HepG2 (cell line): ENCODE measurements around the gene PLCD4. TPM values are rescaled to one million over a fixed set of nuclear protein-coding genes. Genes with fewer than 3 reads are reported as not detected.

Experiments
- ARNT2 ChIP-seq: sonication (generic); formaldehyde crosslinking; IDR thresholded peaks from 2 replicates; pipeline ENCODE4 v1.8.0; 2022; ENCODE audit warnings: mild to moderate bottlenecking, low read depth, missing genetic modification reagents, moderate library complexity
- DNMT1 ChIP-seq: sonication (generic); formaldehyde crosslinking; IDR thresholded peaks from 2 replicates; pipeline ENCODE4 v1.5.1; 2020; ENCODE audit warnings: mild to moderate bottlenecking, missing genetic modification reagents
- HES4 ChIP-seq: sonication (generic); formaldehyde crosslinking; IDR thresholded peaks from 2 replicates; pipeline ENCODE4 v1.9.0; 2021; ENCODE audit warnings: mild to moderate bottlenecking, missing genetic modification reagents, borderline replicate concordance
- HOXA5 ChIP-seq: sonication (generic); formaldehyde crosslinking; IDR thresholded peaks from 2 replicates; pipeline ENCODE4 v1.4.0; 2020; ENCODE audit warnings: missing genetic modification reagents
- JUN ChIP-seq: sonication (generic); formaldehyde crosslinking; IDR thresholded peaks from 2 replicates; pipeline ENCODE4 v1.4.0; 2020; ENCODE audit warnings: mild to moderate bottlenecking, missing genetic modification reagents
- KDM3A ChIP-seq: IDR thresholded peaks from 2 replicates; pipeline ENCODE4 v1.6.1; 2018; ENCODE audit warnings: low read depth, missing compliant biosample characterization
- SCMH1 ChIP-seq: sonication (generic); formaldehyde crosslinking; IDR thresholded peaks from 2 replicates; pipeline ENCODE4 v1.9.0; 2021; ENCODE audit warnings: missing genetic modification reagents, mild to moderate bottlenecking, borderline replicate concordance
- TCF12 ChIP-seq, 2 experiments: fragments of 450-650 bp in 1 of 2; sonication (generic) in 1 of 2; formaldehyde crosslinking in 1 of 2; IDR thresholded peaks; 2 replicates each; pipeline versions ENCODE4 v1.6.1 to v1.8.0; 2017 to 2022; ENCODE audit warnings: antibody characterized with exemption in 1 of 2, mild to moderate bottlenecking in 1 of 2, missing genetic modification reagents in 1 of 2, moderate library complexity in 1 of 2
- ZNF274 ChIP-seq: sonication (generic); formaldehyde crosslinking; IDR thresholded peaks from 2 replicates; pipeline ENCODE4 v1.5.1; 2020; ENCODE audit warnings: mild to moderate bottlenecking, missing genetic modification reagents
- ZNF607 ChIP-seq: sonication (generic); formaldehyde crosslinking; IDR thresholded peaks from 2 replicates; pipeline ENCODE4 v1.5.1; 2020; ENCODE audit warnings: missing genetic modification reagents, mild to moderate bottlenecking, borderline replicate concordance
- polyA plus RNA-seq, 8 experiments: library from polyadenylated mRNA; depleted of rRNA in 3 of 8; stranded (reverse) in 7 of 8; unstranded in 1 of 8; fragments of >200 nt; fragmentation: Illumina TruSeq in 4 of 8; extraction: Trizol in 4 of 8; gene quantifications; 2 replicates each; pipeline versions ENCODE4 v1.2.1 to v1.2.3, GENCODE V29; 2011 to 2016; ENCODE audit warnings: low read depth in 4 of 8, missing spikeins in 1 of 8, mixed read lengths in 1 of 8; ENCODE audit not compliant: insufficient read depth in 1 of 8
- total RNA-seq, 5 experiments: library from RNA; depleted of rRNA; stranded (reverse); fragments of >200 nt; fragmentation: Illumina TruSeq; extraction: Trizol; gene quantifications; 2 replicates each; pipeline ENCODE4 v1.2.3, GENCODE V29; 2016; ENCODE audit warnings: low read depth in 1 of 5
- TF ChIP-seq, protein P1 (sequence below): sonication (generic); formaldehyde crosslinking; IDR thresholded peaks from 2 replicates; pipeline ENCODE4 v1.9.0; 2021; ENCODE audit warnings: mild to moderate bottlenecking, missing genetic modification reagents
- TF ChIP-seq, protein P2 (sequence below): sonication (generic); formaldehyde crosslinking; IDR thresholded peaks from 2 replicates; pipeline ENCODE4 v1.5.0; 2020; ENCODE audit warnings: mild to moderate bottlenecking, missing genetic modification reagents
- TF ChIP-seq, protein P3 (sequence below): sonication (generic); formaldehyde crosslinking; IDR thresholded peaks from 2 replicates; pipeline ENCODE4 v1.5.1; 2020; ENCODE audit warnings: missing genetic modification reagents, mild to moderate bottlenecking, borderline replicate concordance
- TF ChIP-seq, protein P4 (sequence below): sonication (generic); formaldehyde crosslinking; IDR thresholded peaks from 2 replicates; pipeline ENCODE4; 2020; ENCODE audit warnings: missing genetic modification reagents, mild to moderate bottlenecking, borderline replicate concordance

The PLCD4 gene
- total and polyA plus RNA-seq, 2 of the 13 experiments (the other 11 are each of a cell fraction or from before 2014, with no cell fraction given), result 0.26 TPM; not detected in 1

DNA sequence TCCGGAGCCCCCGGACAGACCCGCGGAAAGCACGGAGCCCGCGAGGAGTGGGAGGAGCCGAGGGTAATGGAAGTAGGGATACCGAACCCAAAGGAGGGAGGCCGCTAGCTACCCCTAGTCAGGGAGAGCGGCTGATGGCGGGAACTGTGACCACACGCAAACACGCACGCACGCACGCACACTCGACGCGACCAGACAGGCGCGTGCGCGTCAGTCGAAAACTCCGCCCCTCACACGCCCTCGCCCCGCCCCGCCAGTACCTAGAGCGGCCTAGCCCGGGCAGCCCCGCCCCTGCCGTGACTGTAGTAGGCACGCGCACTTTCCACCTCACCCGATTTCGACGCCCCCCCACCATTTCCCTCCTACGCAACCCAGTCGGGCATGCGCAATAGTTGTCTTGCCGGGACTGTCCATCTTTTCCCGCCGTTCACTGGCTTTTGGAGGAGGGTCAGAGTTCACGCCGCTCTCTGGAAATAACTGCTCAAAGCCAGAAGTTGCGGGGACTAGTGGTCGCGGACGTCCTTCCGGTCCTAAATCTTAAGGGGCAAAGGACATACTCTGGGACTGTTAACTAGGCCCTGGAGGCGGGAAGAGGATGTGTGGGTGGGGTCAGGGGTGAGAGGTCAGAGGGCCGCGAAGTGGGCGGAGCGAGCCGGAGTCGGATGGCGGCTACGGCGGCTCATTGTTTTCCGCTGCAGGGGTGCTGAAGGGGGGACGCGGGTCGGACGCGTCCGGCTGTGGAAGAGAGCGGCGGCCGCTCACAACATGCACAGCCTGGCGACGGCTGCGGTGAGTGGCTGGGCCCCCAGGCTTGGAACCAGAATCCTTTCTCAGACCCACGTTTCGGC is 39.3 kb upstream of the PLCD4 start, which contains the start of the genes CNOT9 and USP37 (continued):
- TF ChIP-seq, protein P1, sequence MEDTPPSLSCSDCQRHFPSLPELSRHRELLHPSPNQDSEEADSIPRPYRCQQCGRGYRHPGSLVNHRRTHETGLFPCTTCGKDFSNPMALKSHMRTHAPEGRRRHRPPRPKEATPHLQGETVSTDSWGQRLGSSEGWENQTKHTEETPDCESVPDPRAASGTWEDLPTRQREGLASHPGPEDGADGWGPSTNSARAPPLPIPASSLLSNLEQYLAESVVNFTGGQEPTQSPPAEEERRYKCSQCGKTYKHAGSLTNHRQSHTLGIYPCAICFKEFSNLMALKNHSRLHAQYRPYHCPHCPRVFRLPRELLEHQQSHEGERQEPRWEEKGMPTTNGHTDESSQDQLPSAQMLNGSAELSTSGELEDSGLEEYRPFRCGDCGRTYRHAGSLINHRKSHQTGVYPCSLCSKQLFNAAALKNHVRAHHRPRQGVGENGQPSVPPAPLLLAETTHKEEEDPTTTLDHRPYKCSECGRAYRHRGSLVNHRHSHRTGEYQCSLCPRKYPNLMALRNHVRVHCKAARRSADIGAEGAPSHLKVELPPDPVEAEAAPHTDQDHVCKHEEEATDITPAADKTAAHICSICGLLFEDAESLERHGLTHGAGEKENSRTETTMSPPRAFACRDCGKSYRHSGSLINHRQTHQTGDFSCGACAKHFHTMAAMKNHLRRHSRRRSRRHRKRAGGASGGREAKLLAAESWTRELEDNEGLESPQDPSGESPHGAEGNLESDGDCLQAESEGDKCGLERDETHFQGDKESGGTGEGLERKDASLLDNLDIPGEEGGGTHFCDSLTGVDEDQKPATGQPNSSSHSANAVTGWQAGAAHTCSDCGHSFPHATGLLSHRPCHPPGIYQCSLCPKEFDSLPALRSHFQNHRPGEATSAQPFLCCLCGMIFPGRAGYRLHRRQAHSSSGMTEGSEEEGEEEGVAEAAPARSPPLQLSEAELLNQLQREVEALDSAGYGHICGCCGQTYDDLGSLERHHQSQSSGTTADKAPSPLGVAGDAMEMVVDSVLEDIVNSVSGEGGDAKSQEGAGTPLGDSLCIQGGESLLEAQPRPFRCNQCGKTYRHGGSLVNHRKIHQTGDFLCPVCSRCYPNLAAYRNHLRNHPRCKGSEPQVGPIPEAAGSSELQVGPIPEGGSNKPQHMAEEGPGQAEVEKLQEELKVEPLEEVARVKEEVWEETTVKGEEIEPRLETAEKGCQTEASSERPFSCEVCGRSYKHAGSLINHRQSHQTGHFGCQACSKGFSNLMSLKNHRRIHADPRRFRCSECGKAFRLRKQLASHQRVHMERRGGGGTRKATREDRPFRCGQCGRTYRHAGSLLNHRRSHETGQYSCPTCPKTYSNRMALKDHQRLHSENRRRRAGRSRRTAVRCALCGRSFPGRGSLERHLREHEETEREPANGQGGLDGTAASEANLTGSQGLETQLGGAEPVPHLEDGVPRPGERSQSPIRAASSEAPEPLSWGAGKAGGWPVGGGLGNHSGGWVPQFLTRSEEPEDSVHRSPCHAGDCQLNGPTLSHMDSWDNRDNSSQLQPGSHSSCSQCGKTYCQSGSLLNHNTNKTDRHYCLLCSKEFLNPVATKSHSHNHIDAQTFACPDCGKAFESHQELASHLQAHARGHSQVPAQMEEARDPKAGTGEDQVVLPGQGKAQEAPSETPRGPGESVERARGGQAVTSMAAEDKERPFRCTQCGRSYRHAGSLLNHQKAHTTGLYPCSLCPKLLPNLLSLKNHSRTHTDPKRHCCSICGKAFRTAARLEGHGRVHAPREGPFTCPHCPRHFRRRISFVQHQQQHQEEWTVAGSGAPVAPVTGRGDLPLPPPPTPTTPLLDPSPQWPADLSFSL (CRISPR knock-in tag), result peak; percentile 67; the same call in 1 of the 2 replicates
- peak; percentile 76 for TF ChIP-seq JUN
- peak; percentile 92 for TF ChIP-seq ZNF274 (CRISPR knock-in tag)
- peak; percentile 86 for TF ChIP-seq HES4 (CRISPR knock-in tag)
- TF ChIP-seq, protein P2, sequence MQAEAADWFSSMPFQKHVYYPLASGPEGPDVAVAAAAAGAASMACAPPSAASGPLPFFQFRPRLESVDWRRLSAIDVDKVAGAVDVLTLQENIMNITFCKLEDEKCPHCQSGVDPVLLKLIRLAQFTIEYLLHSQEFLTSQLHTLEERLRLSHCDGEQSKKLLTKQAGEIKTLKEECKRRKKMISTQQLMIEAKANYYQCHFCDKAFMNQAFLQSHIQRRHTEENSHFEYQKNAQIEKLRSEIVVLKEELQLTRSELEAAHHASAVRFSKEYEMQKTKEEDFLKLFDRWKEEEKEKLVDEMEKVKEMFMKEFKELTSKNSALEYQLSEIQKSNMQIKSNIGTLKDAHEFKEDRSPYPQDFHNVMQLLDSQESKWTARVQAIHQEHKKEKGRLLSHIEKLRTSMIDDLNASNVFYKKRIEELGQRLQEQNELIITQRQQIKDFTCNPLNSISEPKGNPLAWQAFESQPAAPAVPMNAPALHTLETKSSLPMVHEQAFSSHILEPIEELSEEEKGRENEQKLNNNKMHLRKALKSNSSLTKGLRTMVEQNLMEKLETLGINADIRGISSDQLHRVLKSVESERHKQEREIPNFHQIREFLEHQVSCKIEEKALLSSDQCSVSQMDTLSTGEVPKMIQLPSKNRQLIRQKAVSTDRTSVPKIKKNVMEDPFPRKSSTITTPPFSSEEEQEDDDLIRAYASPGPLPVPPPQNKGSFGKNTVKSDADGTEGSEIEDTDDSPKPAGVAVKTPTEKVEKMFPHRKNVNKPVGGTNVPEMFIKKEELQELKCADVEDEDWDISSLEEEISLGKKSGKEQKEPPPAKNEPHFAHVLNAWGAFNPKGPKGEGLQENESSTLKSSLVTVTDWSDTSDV (CRISPR knock-in tag), result peak; percentile 6; the same call in 1 of the 2 replicates
- peak; percentile 99 for TF ChIP-seq ARNT2 (CRISPR knock-in tag)
- TF ChIP-seq HOXA5 (CRISPR knock-in tag), result peak; percentile 95
- peak; percentile 100 for TF ChIP-seq ZNF607 (CRISPR knock-in tag)
- no peak; the same call in 1 of the 2 replicates for TF ChIP-seq DNMT1 (CRISPR knock-in tag)
- TF ChIP-seq, protein P3, sequence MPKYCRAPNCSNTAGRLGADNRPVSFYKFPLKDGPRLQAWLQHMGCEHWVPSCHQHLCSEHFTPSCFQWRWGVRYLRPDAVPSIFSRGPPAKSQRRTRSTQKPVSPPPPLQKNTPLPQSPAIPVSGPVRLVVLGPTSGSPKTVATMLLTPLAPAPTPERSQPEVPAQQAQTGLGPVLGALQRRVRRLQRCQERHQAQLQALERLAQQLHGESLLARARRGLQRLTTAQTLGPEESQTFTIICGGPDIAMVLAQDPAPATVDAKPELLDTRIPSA, result peak; percentile 91; the same call in 1 of the 2 replicates
- TF ChIP-seq KDM3A (CRISPR knock-in tag), result peak; percentile 78; the same call in 1 of the 2 replicates
- no peak for TF ChIP-seq TCF12 (IDR thresholded peaks at IDR 0.05)
- TF ChIP-seq TCF12 (CRISPR knock-in tag; IDR thresholded peaks at IDR 0.05), result peak; percentile 68; the same call in 1 of the 2 replicates
- TF ChIP-seq SCMH1 (CRISPR knock-in tag), result no peak
- TF ChIP-seq, protein P4, sequence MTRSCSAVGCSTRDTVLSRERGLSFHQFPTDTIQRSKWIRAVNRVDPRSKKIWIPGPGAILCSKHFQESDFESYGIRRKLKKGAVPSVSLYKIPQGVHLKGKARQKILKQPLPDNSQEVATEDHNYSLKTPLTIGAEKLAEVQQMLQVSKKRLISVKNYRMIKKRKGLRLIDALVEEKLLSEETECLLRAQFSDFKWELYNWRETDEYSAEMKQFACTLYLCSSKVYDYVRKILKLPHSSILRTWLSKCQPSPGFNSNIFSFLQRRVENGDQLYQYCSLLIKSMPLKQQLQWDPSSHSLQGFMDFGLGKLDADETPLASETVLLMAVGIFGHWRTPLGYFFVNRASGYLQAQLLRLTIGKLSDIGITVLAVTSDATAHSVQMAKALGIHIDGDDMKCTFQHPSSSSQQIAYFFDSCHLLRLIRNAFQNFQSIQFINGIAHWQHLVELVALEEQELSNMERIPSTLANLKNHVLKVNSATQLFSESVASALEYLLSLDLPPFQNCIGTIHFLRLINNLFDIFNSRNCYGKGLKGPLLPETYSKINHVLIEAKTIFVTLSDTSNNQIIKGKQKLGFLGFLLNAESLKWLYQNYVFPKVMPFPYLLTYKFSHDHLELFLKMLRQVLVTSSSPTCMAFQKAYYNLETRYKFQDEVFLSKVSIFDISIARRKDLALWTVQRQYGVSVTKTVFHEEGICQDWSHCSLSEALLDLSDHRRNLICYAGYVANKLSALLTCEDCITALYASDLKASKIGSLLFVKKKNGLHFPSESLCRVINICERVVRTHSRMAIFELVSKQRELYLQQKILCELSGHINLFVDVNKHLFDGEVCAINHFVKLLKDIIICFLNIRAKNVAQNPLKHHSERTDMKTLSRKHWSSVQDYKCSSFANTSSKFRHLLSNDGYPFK (CRISPR knock-in tag), result peak; percentile 92; the same call in 1 of the 2 replicates
